HepG2 (cell line): ENCODE results near the gene VKORC1. TPM values are rescaled to one million over a fixed set of nuclear protein-coding genes. Genes with fewer than 3 reads are reported as not detected.

ENCODE experiments used
- BCL6 ChIP-seq: IDR thresholded peaks from 2 replicates; pipeline ENCODE4 v1.6.1; 2016; ENCODE audit warnings: missing genetic modification reagents, missing compliant biosample characterization
- DZIP1 ChIP-seq: sonication (generic); formaldehyde crosslinking; IDR thresholded peaks from 2 replicates; pipeline ENCODE4 v1.5.0; 2020; ENCODE audit warnings: mild to moderate bottlenecking, missing genetic modification reagents
- HIVEP1 ChIP-seq: sonication (generic); formaldehyde crosslinking; IDR thresholded peaks from 2 replicates; pipeline ENCODE4 v1.4.0; 2020; ENCODE audit warnings: mild to moderate bottlenecking, missing genetic modification reagents
- HMGA1 ChIP-seq: sonication (generic); formaldehyde crosslinking; conservative IDR thresholded peaks from 2 replicates; pipeline ENCODE4 v1.4.0; 2020; ENCODE audit warnings: missing genetic modification reagents
- MAX ChIP-seq: IDR thresholded peaks from 2 replicates; pipeline ENCODE4 v1.6.1; 2012; ENCODE audit warnings: inconsistent platforms
- NR1H2 ChIP-seq: sonication (generic); formaldehyde crosslinking; IDR thresholded peaks from 2 replicates; pipeline ENCODE4 v1.8.1; 2022; ENCODE audit warnings: low read depth, missing genetic modification reagents, borderline replicate concordance
- RAD51 ChIP-seq: fragments of 450-650 bp; IDR thresholded peaks from 2 replicates; pipeline ENCODE4 v1.6.1; 2016; ENCODE audit warnings: borderline replicate concordance
- REPIN1 ChIP-seq: sonication (generic); formaldehyde crosslinking; IDR thresholded peaks from 2 replicates; pipeline ENCODE4 v1.8.0; 2022; ENCODE audit warnings: missing genetic modification reagents, low read depth, mild to moderate bottlenecking, borderline replicate concordance
- TEF ChIP-seq: sonication (generic); formaldehyde crosslinking; IDR thresholded peaks from 2 replicates; pipeline ENCODE4 v1.5.0; 2020; ENCODE audit warnings: missing genetic modification reagents
- U2AF1 ChIP-seq: fragments of 200-400 bp; formaldehyde crosslinking; optimal IDR thresholded peaks from 2 replicates; pipeline ENCODE3; 2017; ENCODE audit warnings: mild to moderate bottlenecking, low read depth, low read length
- USF2 ChIP-seq, 2 experiments: sonication (generic) in 1 of 2; formaldehyde crosslinking in 1 of 2; IDR thresholded peaks; 2 replicates each; pipeline versions ENCODE4 v1.5.1 to v1.6.1; 2011 to 2020; ENCODE audit warnings: borderline replicate concordance in 1 of 2, low read depth in 1 of 2, low read length in 1 of 2, mild to moderate bottlenecking in 1 of 2, missing genetic modification reagents in 1 of 2, moderate library complexity in 1 of 2
- YY1 ChIP-seq: IDR thresholded peaks from 2 replicates; pipeline ENCODE4 v1.6.1; 2011; ENCODE audit warnings: low read length, low read depth, moderate library complexity, mild to moderate bottlenecking; ENCODE audit not compliant: insufficient read depth, insufficient replicate concordance
- ZBTB20 ChIP-seq: sonication (generic); formaldehyde crosslinking; IDR thresholded peaks from 2 replicates; pipeline ENCODE4 v1.8.1; 2023; ENCODE audit warnings: missing genetic modification reagents, low read depth, mild to moderate bottlenecking, borderline replicate concordance
- ZMYM4 ChIP-seq: sonication (generic); formaldehyde crosslinking; IDR thresholded peaks from 2 replicates; pipeline ENCODE4 v1.8.1; 2023; ENCODE audit warnings: mild to moderate bottlenecking, missing genetic modification reagents
- ZNF253 ChIP-seq: sonication (generic); formaldehyde crosslinking; IDR thresholded peaks from 2 replicates; pipeline ENCODE4 v1.8.0; 2022; ENCODE audit warnings: mild to moderate bottlenecking, missing genetic modification reagents, borderline replicate concordance
- ZNF333 ChIP-seq: sonication (generic); formaldehyde crosslinking; IDR thresholded peaks from 2 replicates; pipeline ENCODE4 v1.4.0; 2020; ENCODE audit warnings: mild to moderate bottlenecking, missing genetic modification reagents, borderline replicate concordance
- ZNF598 ChIP-seq: sonication (generic); formaldehyde crosslinking; IDR thresholded peaks from 2 replicates; pipeline ENCODE4 v1.5.1; 2020; ENCODE audit warnings: mild to moderate bottlenecking, missing genetic modification reagents, borderline replicate concordance
- ZNF766 ChIP-seq: sonication (generic); formaldehyde crosslinking; IDR thresholded peaks from 2 replicates; pipeline ENCODE4 v1.5.0; 2020; ENCODE audit warnings: missing genetic modification reagents, borderline replicate concordance
- ZSCAN25 ChIP-seq: sonication (generic); formaldehyde crosslinking; IDR thresholded peaks from 2 replicates; pipeline ENCODE4 v1.8.0; 2022; ENCODE audit warnings: mild to moderate bottlenecking, missing genetic modification reagents
- ZUFSP ChIP-seq: sonication (generic); formaldehyde crosslinking; IDR thresholded peaks from 2 replicates; pipeline ENCODE4 v1.9.0; 2021; ENCODE audit warnings: missing genetic modification reagents, mild to moderate bottlenecking, borderline replicate concordance
- polyA plus RNA-seq, 8 experiments: library from polyadenylated mRNA; depleted of rRNA in 3 of 8; stranded (reverse) in 7 of 8; unstranded in 1 of 8; fragments of >200 nt; fragmentation: Illumina TruSeq in 4 of 8; extraction: Trizol in 4 of 8; gene quantifications; 2 replicates each; pipeline versions ENCODE4 v1.2.1 to v1.2.3, GENCODE V29; 2011 to 2016; ENCODE audit warnings: low read depth in 4 of 8, missing spikeins in 1 of 8, mixed read lengths in 1 of 8; ENCODE audit not compliant: insufficient read depth in 1 of 8
- total RNA-seq, 5 experiments: library from RNA; depleted of rRNA; stranded (reverse); fragments of >200 nt; fragmentation: Illumina TruSeq; extraction: Trizol; gene quantifications; 2 replicates each; pipeline ENCODE4 v1.2.3, GENCODE V29; 2016; ENCODE audit warnings: low read depth in 1 of 5

VKORC1 gene
- total and polyA plus RNA-seq, 2 of the 13 experiments (the other 11 are each of a cell fraction or from before 2014, with no cell fraction given): 141 to 615 TPM

- 0 out of 2 replicates have a peak, but pooled peaks have one; percentile 15 for TF ChIP-seq MAX
- no peak for TF ChIP-seq TEF (CRISPR knock-in tag)
- TF ChIP-seq U2AF1: no peak
- TF ChIP-seq HMGA1 (CRISPR knock-in tag): no peak
- TF ChIP-seq USF2 (IDR thresholded peaks at IDR 0.05; ENCODE audit: low read depth, low read length): peak; percentile 77
- TF ChIP-seq USF2 (CRISPR knock-in tag; IDR thresholded peaks at IDR 0.05; ENCODE audit: borderline replicate concordance): peak; percentile 80; the same call in 1 of the 2 replicates
- TF ChIP-seq BCL6 (CRISPR knock-in tag): peak; percentile 82
- TF ChIP-seq ZNF333 (CRISPR knock-in tag): no peak
- TF ChIP-seq ZMYM4 (CRISPR knock-in tag): no peak; the same call in 1 of the 2 replicates
- no peak for TF ChIP-seq ZBTB20 (CRISPR knock-in tag)
- TF ChIP-seq ZNF253 (CRISPR knock-in tag): 0 out of 2 replicates have a peak, but pooled peaks have one; percentile 43
- no peak for TF ChIP-seq YY1
- TF ChIP-seq ZSCAN25: peak; percentile 60; the same call in 1 of the 2 replicates
- 0 out of 2 replicates have a peak, but pooled peaks have one; percentile 21 for TF ChIP-seq HIVEP1 (CRISPR knock-in tag)
- peak; percentile 32; the same call in 1 of the 2 replicates for TF ChIP-seq RAD51
- TF ChIP-seq ZNF598 (CRISPR knock-in tag): 0 out of 2 replicates have a peak, but pooled peaks have one; percentile 21
- no peak for TF ChIP-seq ZUFSP
- TF ChIP-seq REPIN1 (CRISPR knock-in tag): no peak
- TF ChIP-seq DZIP1 (CRISPR knock-in tag): 0 out of 2 replicates have a peak, but pooled peaks have one; percentile 4
- no peak for TF ChIP-seq NR1H2 (CRISPR knock-in tag)
- no peak for TF ChIP-seq ZNF766
Observed at GRCh38 chr16:31134625-31135534, 40.3 kb upstream of the VKORC1 start (continued).
